GM11168 (cell line): ENCODE results near the gene HRH2.

Source experiments
- in situ Hi-C: fragments of 300-500 bp; cut with MboI; formaldehyde crosslinking; loops from one replicate; pipeline ENCODE4 v1.12.0; 2022; ENCODE audit warnings: low sequenced_read_pairs; ENCODE audit not compliant: unreplicated experiment

Gene HRH2

DNA sequence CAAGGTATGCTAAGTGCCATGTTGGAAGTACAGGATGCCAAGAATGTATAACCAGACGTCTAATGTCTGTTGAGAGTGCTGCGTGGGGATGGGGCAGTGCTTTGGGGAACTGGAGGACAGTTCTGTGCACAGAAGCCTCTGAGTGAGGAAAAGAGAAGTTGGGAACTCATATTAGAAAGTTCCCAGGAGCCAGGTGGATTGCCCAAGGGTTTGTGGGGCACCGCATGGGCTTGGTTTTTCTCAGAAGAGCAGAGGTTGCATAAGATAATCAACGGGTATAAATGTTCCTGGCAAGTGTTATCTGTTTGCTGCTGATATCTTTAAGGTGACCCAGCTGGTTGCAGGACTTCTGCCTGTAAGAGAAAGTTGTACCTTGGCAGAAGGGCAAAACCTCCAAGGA lies 13.1 kb downstream of the HRH2 start:
- in situ Hi-C loops, result no loop called here

DNA sequence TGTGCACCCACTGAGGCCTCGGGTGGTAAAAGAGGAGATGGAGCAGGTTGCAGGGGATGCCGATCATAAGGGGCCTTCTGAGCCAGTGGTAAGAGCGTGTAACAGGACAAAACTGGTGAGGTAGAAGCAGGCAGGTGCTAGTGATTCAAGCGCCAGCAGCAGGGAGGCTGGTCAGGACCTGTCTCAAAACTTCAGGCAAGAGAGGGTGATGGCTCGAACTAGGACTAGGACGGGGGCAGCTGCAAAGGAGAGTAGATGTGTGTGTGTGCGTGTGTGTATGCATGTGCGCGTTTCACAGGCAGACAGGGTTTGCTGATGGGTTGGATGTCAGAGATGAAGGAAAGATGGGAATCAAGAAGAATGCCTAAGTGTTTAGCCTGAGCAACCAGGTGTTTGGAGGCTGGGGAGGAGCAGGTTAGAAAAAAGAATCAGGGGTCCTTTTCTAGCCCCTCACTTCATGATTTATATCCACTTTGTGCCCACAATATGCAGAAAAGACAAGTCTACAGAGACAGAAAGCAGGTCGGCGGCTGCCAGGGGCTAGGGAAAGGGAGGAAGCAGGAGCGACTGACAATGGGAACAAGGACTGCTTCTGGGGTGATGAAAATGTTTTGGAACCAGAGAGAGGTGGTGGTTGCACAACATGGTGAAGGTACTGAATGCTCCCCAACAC lies 15.2 kb downstream of the HRH2 start:
- in situ Hi-C loops, result no loop called here

DNA sequence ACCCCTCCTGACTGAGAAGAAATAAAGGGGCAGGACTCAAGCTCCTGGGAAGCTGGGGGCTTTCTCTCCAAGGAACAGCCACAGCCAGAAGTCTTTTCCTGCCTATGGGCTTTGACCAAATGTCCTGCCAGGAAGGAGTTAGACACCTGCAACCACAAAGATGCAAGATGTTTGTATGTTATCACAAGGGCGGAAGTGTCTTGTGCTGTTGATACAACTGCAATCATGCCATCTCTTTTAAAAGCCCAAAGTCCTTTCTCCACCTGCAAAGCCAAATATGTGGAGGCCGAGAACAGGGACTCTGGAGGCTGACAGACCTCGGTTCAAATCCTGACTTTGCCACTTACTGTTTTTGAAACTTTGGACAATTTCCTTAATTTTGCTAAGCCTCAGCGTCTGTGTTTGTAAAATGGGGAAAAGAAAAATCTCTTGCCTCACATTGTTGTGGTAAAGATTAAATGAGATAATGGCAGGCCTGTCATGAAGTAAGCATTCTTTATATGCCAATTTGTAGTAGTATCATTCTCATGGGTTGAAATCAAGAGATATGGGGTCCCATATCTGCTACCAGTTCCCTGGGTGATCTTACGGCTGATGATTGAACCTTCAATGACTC lies 17.0 kb downstream of the HRH2 start:
- in situ Hi-C loops, result no loop called here

DNA sequence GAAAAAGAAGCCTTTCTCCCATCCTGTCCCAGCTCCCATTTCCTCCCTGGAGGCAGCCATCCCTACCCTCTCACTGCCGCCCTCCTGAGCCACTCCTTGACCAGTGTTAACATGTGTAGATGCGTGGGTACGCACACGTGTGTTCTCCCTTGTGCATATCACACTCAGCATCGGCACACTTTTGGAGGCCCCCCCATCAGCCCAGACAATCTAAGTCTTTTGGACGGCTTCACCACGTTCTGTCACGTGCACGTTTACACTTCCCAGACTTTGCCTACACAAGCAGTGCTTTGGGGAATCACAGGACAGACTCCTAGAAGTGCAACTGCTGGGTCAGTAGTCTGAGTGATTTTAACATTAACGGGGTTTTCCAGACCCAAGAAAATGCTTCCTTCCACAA lies 18.0 kb downstream of the HRH2 start:
- in situ Hi-C loops, result no loop called here

DNA sequence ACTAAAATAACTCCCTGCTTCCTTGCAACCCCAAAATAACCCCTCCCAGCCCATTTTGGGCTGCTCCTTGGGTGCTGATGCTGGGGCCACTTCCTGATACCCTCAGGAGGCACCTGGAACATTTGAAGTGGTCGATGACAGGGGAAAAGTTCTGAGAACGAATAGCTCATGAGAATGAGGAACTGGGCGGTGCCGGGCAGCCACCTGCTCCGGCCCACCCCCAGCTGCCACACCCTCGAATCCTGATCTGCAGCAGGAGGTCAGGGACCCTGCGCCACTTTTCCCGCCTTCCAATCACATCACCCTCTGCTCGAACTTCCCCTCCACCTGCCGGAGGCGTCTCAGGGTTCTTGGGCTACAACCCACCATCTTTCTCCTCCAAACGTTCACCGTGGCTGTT lies 19.7 kb downstream of the HRH2 start:
- in situ Hi-C loops, result no loop called here

DNA sequence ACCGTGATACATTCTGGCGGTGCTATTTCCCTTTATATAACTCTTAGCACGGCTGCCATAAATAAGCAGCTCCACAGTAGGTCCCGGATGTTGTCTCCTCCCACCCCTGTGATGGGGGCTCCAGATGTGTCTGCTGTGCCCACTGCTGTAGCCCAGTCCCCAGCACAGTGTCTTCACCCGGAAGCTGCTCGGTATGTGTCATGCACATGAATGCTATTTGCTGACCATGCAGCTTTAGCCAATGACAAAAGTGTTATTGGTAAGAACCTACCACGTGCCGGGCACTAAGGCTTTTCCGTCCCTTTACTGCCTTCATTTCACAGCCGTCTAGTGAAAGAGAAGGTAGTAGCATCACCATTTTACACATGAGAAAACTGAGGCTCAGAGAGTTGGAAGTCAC lies 20.2 kb downstream of the HRH2 start:
- in situ Hi-C loops, result no loop called here

DNA sequence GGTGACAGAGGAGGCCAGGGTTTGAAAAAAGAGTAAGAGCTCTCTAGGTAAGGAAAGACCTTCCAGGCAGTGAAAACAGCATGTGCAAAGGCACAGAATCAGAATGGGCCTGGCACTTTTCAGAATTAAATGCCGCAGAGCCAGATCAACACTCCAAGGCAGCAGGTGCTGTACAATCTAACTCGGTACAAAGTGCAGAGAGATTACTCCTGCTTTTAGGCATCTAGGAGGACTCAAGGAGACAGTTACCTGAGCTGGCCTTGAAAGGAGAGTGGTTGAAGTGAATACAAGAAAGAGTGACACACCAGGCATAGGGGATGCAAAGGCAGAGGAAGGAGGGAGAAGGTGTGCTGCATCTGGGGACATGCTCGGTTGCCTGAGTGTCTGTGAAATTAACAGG lies 21.5 kb downstream of the HRH2 start:
- in situ Hi-C loops, result no loop called here

DNA sequence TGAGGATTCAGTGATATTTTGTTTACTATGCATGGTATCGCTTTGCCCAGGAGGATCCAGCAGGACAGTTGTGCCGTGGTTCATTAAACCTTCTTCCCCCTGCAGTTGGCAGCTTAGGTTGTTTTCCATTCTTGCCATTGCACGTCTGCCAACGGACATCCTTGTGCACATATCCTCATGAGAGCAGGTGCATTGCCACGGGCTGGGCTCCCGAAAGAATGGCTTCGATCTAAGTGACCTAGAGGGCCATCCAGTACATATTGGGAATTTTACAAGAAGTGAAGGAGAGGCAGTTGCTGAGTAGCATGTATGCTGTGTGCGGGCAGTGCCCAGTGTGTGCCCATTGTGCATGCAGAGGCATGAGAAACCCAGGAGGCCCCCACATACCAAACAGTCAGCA lies 22.1 kb downstream of the HRH2 start:
- in situ Hi-C loops, result no loop called here

DNA sequence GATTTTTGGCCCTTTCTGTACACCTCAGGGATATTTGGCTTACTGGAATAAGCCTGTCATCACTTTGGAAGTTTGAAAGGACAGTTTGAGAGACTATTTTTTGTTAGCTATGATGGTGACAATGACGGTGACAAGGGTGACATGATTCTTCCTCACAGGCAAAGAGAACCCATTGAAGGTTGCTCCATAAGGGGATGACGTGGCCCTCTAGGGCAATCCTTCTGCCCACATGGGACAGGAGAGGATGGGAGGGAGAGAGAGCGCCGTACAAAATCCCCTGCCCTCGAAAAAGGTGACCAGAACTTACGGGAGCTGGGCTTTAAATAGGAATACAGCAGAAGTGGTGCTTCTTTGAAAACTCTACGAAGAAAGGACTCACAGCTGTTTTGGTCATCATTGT lies 22.6 kb downstream of the HRH2 start:
- in situ Hi-C loops, result no loop called here

DNA sequence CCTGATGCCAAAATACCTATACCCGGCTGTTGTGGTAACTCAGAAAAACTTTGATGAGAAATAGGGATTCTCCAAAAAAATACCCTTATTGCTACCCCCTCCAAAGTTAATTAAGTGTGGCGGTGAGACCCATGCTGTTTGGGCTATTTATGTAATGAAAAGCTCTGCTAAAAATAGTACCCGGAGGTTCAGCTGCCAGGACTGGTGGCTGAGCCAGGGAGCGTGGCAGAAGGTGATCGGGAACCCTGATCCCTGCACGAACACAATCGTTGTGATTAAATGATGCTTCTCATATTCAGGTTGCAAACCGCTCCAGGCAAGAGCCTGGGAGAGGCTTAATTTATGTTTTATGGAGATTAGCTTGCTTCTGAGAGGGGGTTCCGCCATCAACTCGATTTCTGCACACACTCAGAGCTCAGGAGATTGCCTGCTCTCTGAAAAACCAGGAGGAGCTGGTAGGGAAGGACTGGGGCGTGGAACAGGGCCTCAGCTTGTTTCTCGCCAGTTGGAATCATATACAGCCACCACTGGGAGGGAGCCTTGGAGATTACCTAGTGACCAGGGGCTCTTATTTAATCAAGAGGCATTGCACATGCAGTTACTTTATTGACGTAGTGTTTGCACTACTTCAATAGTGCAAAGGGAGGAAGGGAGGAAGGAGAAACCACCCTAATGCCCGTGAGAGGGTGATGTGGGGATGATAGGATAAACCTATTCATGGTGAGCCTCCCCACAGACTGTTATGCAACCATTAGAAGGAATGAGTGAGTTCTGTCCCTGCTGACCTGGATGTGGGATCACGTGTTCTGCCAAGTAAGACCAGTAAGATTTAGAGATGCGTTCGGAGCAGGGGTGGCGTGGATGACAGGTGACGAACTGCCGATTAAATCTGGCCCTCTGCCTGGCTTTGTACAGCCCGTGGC lies 23.4 kb downstream of the HRH2 start:
- in situ Hi-C loops, result no loop called here

DNA sequence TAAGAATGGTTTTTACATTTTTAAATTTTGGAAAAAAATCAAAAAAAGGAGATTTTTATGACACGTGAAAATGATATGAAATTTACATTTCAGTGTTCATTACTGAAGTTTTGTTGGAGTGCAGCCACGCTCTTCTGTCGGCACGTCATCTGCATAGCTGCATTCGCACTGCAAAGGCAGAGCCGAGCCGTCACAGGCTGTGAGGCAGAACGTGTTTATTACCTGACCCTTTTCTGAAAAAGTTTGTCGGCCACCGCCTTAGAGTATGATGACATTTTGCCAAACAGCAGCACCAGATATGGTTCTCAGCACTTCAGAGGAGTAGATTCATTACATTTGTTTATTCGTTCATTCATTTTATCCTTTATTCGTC lies 24.1 kb downstream of the HRH2 start:
- in situ Hi-C loops, result no loop called here

DNA sequence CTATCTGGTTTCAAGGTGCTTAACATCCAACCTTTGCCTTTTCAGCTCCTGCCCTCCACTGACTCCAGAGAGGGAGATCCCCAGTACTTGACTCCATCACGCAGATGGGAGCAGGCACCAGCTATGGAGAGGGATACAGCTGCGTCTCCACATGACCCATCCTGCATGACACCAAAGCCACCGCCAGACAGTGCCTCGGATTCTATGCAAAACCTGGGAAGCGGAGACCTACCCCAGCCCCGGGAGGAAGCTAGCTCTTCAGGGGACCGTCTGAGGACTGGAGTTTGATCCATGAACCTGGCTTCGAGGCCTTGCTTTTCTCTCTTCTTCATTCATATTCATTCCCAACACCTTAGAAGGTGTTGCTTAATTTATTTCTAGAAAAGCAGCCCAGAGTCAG lies 24.8 kb downstream of the HRH2 start:
- in situ Hi-C loops, result no loop called here

DNA sequence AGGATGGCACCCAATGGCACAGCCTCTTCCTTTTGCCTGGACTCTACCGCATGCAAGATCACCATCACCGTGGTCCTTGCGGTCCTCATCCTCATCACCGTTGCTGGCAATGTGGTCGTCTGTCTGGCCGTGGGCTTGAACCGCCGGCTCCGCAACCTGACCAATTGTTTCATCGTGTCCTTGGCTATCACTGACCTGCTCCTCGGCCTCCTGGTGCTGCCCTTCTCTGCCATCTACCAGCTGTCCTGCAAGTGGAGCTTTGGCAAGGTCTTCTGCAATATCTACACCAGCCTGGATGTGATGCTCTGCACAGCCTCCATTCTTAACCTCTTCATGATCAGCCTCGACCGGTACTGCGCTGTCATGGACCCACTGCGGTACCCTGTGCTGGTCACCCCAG lies 25.4 kb downstream of the HRH2 start:
- in situ Hi-C loops, result no loop called here

DNA sequence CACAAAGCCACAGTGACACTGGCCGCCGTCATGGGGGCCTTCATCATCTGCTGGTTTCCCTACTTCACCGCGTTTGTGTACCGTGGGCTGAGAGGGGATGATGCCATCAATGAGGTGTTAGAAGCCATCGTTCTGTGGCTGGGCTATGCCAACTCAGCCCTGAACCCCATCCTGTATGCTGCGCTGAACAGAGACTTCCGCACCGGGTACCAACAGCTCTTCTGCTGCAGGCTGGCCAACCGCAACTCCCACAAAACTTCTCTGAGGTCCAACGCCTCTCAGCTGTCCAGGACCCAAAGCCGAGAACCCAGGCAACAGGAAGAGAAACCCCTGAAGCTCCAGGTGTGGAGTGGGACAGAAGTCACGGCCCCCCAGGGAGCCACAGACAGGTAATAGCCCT lies 26.1 kb downstream of the HRH2 start:
- in situ Hi-C loops, result no loop called here

DNA sequence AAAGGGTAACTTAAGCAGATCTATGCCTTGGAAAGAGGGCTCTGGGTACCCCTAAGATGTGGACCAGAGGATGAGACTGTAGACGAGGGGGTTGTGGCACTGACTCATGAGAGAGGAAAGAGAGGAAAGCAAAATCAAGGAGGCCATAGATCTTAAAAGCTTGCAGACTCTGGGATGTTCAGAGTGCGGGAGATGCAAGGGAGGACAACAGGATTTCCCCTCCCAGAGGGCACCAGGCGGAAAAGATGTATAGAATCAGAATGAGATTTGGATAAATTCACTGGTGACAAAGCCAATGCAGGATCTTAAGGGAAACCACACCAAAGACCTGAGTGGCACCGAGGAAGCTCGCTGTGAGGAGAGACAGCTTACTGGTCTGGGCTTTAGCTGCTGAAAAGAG lies 27.1 kb downstream of the HRH2 start:
- in situ Hi-C loops, result no loop called here

DNA sequence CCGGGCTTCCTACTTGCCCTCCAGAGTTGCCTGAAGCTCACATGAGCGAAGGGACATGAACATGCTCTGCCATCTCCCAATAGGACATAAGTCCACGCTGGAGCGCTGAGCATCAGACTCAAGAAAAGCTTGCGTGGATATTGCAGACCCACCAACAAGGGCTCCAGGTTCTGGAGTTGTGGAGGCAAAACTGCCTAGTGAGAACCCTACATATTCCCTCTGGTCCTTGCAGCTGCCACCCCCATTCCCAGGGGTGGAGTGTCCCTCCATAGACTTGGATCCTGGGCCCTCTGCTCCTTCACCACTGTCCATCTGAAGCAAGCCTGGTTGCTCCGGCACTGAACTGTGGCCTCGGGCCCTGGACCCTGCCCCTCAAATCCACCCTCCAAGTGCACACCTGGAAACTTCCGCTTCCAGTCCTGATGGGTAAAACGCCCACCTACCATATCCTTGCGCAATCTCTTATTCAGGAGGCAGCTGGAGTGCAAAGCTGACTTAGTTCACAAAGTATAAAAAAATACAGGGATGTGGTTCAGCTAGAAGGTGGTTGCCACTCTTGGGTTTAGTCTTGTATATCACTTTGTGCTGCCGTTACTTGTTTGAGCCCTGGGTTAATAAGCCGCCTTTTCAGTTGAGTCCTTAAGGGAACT lies 28.0 kb downstream of the HRH2 start:
- in situ Hi-C loops, result no loop called here

DNA sequence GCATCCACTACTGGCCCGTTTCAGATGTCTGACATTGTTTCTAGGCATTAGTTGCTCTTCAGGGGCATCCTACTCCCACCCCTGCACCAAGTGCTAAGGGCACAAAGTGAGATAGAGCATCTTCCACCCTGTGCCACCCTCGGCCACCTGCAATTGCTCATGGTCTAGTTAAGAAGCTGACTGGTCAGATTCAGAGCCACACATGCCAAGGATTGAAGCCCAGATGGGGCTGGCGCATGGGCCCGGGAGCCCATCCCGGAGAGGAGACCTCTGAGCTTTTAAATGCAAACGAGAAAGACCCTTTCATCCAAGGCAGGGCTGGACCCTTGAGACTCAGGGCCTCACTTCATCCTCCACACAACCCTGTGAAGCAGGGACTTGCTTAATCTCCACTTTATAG lies 28.5 kb downstream of the HRH2 start:
- in situ Hi-C loops, result no loop called here

DNA sequence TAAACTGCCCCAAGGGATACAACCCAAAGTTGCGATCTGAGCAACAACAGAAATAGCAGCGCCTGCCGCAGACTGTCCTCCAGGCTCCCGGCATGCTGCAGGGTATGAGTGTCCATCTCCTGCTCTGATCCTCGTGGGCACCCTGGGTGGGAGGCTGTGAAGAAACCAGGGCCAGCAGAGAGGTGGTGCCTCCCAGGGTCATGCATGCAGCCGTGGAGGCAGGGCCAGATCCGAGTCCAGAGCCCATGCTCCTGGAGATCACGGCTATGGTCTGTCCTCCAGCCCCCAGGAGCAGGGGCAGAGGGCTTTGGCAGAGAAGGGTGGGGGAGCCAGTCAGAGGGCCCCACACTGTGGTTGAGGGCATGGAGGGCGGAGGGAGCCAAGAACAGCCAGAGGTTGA lies 29.0 kb downstream of the HRH2 start:
- in situ Hi-C loops, result no loop called here

DNA sequence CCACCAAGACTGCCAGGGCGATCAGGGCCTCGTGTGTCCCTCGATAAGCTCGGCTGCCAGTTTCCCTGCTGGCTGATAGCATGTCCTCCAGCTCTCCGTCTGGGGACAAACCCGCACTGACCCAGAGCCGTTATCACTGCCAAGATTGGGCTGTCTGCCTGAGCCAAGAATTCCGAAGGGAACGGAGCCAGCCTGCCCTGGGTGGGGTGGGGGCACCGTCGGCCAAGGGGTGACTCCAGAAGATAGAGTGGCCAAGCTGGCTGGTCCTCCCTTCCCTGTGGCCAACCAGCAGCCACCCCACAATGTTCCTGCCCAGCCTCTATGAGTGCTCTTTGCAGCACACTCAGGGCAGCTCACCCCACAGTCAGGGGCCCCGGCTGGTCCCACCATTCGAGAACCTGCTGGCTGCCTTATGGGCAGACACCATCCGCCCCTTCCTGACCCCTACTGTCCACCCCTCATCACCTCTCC lies 29.4 kb downstream of the HRH2 start:
- in situ Hi-C loops, result no loop called here

DNA sequence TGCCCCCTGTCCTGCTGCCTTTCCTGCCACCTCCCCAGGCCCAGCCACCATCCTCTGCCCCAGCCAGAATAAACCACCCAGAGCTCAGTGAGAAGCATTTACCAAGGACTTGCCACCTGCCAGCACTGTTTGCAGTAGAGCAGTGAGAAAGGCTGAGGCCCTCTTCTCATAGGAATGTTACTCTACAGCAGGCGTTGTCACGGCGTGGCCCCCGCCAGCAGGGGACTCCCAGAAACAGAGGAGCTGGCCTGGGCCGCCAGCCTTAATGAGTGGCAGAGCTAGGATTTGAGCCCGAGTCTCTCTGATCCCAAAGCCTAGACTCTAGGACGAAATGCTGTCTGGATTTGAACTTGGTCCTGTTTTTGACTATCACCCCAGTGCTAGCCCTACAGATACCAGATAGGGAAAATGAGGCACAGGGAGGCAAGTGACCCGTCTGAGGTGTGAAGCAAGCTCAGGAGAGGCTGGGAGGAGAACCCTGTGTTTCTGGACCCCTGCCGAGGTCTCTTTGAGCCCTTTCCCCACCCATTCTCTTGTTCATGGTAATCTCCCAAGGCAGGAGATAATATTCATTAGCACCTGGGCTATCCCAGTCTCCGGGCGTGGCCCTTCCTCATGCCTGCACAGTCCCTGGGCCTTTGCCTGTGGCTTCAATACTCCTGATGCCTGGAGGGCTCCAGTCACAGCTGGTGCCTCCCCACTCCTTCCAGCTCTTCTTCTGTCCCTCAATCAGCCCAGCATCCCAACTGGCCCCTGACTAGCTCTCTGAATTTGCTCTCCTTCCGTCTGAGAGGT lies 30.7 kb downstream of the HRH2 start:
- in situ Hi-C loops, result no loop called here
